Natural killer cell treated with Interleukin-12 subunit alpha and Interleukin-12 subunit beta and Interleukin-15 and Interleukin-18, amount 100 ng/mL, for 72 hours (primary cell): ENCODE data around the gene NEDD4. TPM values are rescaled to one million over a fixed set of nuclear protein-coding genes. Genes with fewer than 3 reads are reported as not detected.
"Not testable (repeated sequence)": the region's sequence is repeated elsewhere in the genome, so short reads cannot be mapped to it uniquely, and the experiment has no call there.

ENCODE experiments used
- ATAC-seq, 2 donors: fragments of 150-1000 bp; cut with Tn5 transposase in 1 of 2; sonication (Bioruptor Pico), chemical (Tn5 transposase) in 1 of 2; 2 replicates each; pipeline ENCODE4 v1.10.0; 2021
- DNase-seq: peaks from one replicate; pipeline ENCODE4 v3.0.0; 2022; ENCODE audit warnings: low spot score
- H3K27ac Mint-ChIP-seq, 2 donors: 1 replicate in 1 of 2; 2 replicates in 1 of 2; pipeline ENCODE4 v1.8.0; 2022; ENCODE audit warnings: mixed read lengths in 2 of 2, mild to moderate bottlenecking in 1 of 2, moderate library complexity in 1 of 2
- H3K27me3 Mint-ChIP-seq, 2 donors: 1 replicate in 1 of 2; 2 replicates in 1 of 2; pipeline ENCODE4 v1.8.0; 2022; ENCODE audit warnings: mixed read lengths in 2 of 2
- H3K36me3 Mint-ChIP-seq: one replicate; pipeline ENCODE4 v1.8.0; 2022; ENCODE audit warnings: mixed read lengths
- H3K4me1 Mint-ChIP-seq, 2 donors: 1 replicate in 1 of 2; 2 replicates in 1 of 2; pipeline ENCODE4 v1.8.0; 2022; ENCODE audit warnings: low read depth in 2 of 2, mixed read lengths in 2 of 2, mild to moderate bottlenecking in 1 of 2
- H3K4me3 Mint-ChIP-seq: one replicate; pipeline ENCODE4 v1.8.0; 2022; ENCODE audit warnings: mixed read lengths
- H3K9me3 Mint-ChIP-seq: 2 replicates; pipeline ENCODE4 v1.8.0; 2022; ENCODE audit warnings: mixed read lengths
- total RNA-seq, 2 donors: library from RNA; stranded (reverse); gene quantifications; one replicate each; pipeline ENCODE4 v1.2.3, GENCODE V29; 2022

NEDD4 gene
- total RNA-seq, 2 donors from 2014 or later = 14.9 to 22.7 TPM

DNA sequence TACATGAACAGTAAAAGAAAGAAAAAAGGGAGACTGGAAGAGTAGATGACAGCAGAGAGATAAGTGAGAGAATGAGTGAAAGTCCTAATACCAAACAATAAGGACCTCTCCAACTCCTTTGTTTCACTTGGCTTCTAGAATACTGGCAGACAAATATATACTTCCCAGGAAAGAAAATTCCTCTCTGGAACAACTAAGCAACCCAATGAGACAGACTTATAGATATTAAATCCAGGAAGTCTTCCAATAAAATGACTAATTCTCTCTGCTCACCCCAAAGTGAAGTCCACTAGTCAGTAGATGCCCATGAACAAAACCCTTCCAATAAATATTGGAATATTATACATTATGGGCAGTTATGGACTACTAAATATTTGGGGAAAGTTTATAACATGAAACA is 114.2 kb downstream of the NEDD4 start:
- Mint-ChIP-seq H3K27me3 (no peaks in the 10 kb centered on the region), H3K4me3 (no peak overlapping the region), H3K36me3 (no peaks in the 10 kb centered on the region), H3K9me3 (no peaks in the 10 kb centered on the region), H3K27ac (no peak overlapping the region), H3K4me1 (no peaks in the 10 kb centered on the region)
- no peak for DNase-seq
- ATAC-seq = no peak

DNA sequence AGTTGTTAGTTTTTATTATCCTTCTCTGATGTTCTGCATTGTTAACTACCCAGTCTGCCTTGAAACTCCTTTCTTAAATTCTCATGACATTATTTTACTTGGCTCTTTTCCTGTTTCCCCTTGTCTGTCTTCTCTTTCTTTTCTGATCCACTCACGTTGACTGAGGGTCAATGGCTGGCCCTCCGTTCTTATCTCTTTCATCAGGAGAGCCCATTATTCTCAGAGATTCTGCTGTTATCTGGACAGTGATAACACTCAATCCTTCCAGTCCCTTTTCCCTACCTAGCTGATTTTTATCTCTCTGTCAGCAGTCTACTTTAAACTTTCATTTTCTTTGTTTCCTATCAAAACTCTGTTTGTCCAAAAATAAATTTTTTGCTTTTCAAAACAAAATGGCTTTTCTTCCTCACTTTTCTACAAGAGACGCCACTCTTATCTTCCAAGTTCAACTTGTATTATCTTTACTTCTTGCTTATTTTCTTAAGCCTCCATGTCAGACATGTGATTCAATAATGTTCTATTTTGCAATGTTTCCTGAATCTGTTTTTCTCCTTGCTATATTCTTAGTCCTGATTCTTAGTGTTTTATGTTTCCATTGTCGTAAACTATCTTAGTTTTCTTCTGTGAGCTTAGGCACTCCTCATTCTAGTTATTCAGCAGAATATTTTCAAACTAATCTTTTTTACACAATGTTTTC is 120.2 kb downstream of the NEDD4 start:
- ATAC-seq (no peak), DNase-seq (no peak)
- H3K9me3 Mint-ChIP-seq = no peaks in the 10 kb centered on the region
- H3K36me3 Mint-ChIP-seq = no peaks in the 10 kb centered on the region
- H3K4me1 Mint-ChIP-seq = no peaks in the 10 kb centered on the region
- H3K4me3 Mint-ChIP-seq = no peak overlapping the region
- H3K27me3 Mint-ChIP-seq = no peaks in the 10 kb centered on the region
- no peak overlapping the region for H3K27ac Mint-ChIP-seq

DNA sequence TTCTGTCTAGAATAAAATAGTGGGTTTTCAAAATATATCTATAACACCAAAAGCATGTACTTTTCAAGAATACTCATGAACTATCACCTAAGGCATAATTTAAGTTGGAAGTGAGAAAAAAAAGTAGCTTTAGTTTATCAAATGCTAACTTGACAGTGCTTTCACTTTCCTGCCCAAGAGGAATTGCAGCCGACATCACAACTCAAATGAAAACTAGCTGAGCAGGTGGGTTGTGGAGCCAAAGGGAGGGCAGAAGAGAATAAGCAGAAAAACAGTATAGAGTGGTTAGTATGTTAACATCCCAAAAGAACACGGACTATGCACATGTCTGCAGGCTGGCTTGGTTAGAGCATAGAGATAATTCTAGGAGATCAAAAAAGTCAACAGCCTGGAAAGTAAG is 120.9 kb downstream of the NEDD4 start:
- ATAC-seq (no peak), DNase-seq (no peak)
- no peak overlapping the region for H3K4me3 Mint-ChIP-seq
- no peaks in the 10 kb centered on the region for H3K27me3 Mint-ChIP-seq
- no peaks in the 10 kb centered on the region for H3K36me3 Mint-ChIP-seq
- no peaks in the 10 kb centered on the region for H3K9me3 Mint-ChIP-seq
- no peaks in the 10 kb centered on the region for H3K4me1 Mint-ChIP-seq
- no peak overlapping the region for H3K27ac Mint-ChIP-seq

DNA sequence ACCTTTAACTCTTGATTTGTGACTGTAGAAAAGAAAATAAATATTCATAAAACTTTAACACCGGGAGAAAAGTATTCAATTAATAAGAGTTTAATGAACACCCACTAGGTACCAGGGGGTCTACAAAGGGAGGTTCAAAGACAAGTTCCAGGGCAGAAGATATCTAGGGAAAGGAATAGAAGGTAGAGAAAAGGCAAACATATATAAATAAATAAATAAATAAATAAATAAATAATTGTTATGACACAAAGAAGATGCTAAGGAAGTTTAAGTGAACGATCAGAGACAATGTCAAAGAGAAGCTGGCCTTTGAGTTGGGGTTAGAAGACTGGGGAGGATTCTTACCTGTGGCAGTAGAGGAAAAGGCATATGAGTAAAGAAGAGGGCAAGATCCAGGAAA is 123.8 kb downstream of the NEDD4 start:
- Mint-ChIP-seq H3K4me3 (no peak overlapping the region), H3K4me1 (no peaks in the 10 kb centered on the region), H3K9me3 (no peaks in the 10 kb centered on the region), H3K27ac (no peak overlapping the region), H3K27me3 (no peaks in the 10 kb centered on the region), H3K36me3 (no peaks in the 10 kb centered on the region)
- ATAC-seq = no peak
- no peak for DNase-seq

DNA sequence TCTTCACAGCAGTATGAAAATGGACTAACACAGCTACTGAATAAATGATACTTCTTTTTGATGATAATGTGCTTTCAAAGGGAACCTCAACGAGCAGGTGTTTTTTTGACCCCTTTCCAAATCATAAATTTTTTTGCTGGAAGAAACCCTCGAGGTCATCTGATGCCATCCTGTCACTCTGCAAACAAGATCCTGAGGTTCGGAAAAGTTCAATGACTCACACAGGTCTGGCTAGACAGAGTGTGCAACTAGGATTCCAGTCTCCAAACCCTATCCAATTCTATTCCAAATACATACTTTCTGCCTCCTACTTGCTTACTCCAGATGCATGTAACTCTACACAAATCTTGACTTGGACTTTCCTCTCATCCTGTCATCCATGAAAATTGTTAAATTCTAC is 124.7 kb downstream of the NEDD4 start:
- Mint-ChIP-seq H3K9me3 (no peaks in the 10 kb centered on the region), H3K36me3 (no peaks in the 10 kb centered on the region), H3K4me1 (no peaks in the 10 kb centered on the region), H3K27me3 (no peaks in the 10 kb centered on the region), H3K27ac (no peak overlapping the region), H3K4me3 (no peak overlapping the region)
- ATAC-seq (no peak), DNase-seq (no peak)

DNA sequence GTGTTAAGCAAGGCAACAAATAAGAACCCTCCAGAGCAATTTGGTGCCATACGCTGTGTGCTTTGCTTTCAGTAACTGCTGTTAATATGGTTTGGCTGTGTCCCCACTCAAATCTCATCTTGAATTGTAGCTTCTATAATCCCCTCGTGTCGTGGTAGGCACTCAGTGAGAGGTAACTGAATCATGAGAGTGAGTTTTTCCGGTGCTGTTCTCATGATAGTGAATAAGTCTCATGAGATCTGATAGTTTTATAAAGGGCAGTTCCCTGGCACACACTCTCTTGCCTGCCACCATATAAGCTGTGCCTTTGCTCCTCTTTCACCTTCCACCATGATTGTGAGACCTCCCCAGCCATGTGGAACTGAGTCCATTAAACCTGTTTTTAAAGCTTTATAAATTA is 125.1 kb downstream of the NEDD4 start:
- H3K9me3 Mint-ChIP-seq, H3K4me1 Mint-ChIP-seq, H3K4me3 Mint-ChIP-seq, H3K36me3 Mint-ChIP-seq, H3K27ac Mint-ChIP-seq, H3K27me3 Mint-ChIP-seq, DNase-seq, ATAC-seq: not testable (repeated sequence)

DNA sequence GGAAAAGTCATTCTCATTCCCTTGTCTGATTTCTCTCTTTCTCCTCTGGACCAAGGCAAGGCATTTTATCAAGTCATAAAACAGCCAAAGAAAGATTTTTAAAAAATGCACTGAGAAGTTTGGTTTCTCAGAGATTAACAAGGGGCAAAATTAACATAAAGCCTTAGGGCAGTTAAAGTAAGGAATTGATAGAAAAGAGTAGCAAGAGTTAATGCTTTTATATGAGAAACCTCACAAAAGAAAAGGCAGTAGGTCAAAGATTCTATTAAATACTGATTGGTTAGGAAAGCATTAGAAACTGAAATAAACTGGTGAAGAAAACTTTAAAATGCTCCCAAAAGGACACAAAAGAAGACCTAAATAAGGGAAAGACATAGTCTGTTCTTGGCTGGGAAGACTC is 129.5 kb downstream of the NEDD4 start:
- Mint-ChIP-seq H3K27ac (no peak overlapping the region), H3K4me1 (no peaks in the 10 kb centered on the region), H3K4me3 (no peak overlapping the region), H3K9me3 (no peaks in the 10 kb centered on the region), H3K27me3 (no peaks in the 10 kb centered on the region), H3K36me3 (peaks cover 7% of the 10 kb centered on the region)
- ATAC-seq (no peak), DNase-seq (no peak)

DNA sequence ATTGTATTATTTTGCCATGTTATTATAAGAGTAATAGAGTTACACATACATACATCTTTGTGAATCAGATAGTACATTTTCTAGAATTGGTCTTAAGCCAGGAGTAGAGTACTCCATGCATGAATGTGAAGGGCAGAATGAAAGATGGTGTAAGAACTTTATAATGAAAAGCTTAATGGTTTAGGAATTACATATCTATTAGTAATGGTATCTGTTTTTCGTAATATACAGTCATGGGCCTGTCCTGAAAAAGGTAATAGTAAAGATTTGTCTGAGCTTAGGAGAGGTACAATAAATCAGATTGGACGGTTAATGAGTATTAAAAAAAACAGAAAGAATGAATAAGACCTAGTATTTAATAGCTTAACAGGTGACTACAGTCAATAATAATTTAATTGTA is 132.3 kb downstream of the NEDD4 start:
- H3K4me3 Mint-ChIP-seq = no peak overlapping the region
- no peak for ATAC-seq

DNA sequence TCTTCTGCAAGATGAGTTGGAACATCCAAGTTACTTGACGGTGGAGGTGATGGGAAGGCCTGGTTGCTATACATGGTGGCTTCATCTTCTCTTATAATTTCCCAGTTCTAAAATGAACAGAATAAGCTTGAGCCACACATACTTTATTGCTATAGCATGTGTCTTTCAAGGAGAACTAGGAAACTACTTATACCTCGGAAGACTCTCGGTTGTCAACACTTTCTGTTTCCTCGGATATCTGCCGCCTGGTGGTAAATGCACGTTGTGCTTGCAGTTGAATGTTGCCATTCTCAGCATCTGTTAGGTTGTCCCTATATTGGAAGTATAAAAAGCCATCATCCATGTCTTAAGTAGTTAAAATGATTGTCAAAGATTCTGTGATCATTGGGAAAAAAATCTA is 132.9 kb downstream of the NEDD4 start:
- H3K9me3 Mint-ChIP-seq = no peaks in the 10 kb centered on the region

More for the DNA sequence above, 132.3 kb downstream of the NEDD4 start:
- no peak for DNase-seq
- Mint-ChIP-seq H3K27me3 (no peaks in the 10 kb centered on the region), H3K4me1 (no peaks in the 10 kb centered on the region), H3K36me3 (peaks cover 7% of the 10 kb centered on the region), H3K27ac (no peak overlapping the region), H3K9me3 (no peaks in the 10 kb centered on the region)

DNA sequence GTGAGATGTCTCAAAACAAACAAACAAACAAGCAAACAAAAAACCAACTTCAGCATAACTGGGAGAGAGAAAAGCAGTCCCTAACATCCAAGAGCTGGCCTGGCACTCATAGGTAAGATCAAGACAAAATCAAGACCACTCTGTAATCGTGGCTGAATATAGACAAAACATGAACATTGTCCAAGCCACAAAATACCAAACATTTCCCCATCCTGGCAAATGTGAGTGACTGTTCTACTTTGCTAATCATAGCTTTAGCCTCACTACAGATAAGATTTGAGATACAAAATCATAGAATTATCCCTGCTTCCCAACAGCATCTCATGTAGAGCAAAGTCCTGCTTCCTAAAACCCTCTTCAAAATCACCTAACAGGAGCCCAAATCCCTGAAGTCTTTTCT is 133.7 kb downstream of the NEDD4 start:
- H3K36me3 Mint-ChIP-seq = peaks cover 12% of the 10 kb centered on the region
- DNase-seq (no peak), ATAC-seq (no peak)
- no peaks in the 10 kb centered on the region for H3K27me3 Mint-ChIP-seq
- H3K9me3 Mint-ChIP-seq = no peaks in the 10 kb centered on the region
- no peaks in the 10 kb centered on the region for H3K4me1 Mint-ChIP-seq
- H3K4me3 Mint-ChIP-seq = no peak overlapping the region
- no peak overlapping the region for H3K27ac Mint-ChIP-seq

More for the DNA sequence above, 132.9 kb downstream of the NEDD4 start:
- peaks cover 7% of the 10 kb centered on the region for H3K36me3 Mint-ChIP-seq
- H3K4me1 Mint-ChIP-seq = no peaks in the 10 kb centered on the region
- H3K27ac Mint-ChIP-seq = no peak overlapping the region
- ATAC-seq = no peak
- no peaks in the 10 kb centered on the region for H3K27me3 Mint-ChIP-seq
- H3K4me3 Mint-ChIP-seq = no peak overlapping the region
- no peak for DNase-seq

DNA sequence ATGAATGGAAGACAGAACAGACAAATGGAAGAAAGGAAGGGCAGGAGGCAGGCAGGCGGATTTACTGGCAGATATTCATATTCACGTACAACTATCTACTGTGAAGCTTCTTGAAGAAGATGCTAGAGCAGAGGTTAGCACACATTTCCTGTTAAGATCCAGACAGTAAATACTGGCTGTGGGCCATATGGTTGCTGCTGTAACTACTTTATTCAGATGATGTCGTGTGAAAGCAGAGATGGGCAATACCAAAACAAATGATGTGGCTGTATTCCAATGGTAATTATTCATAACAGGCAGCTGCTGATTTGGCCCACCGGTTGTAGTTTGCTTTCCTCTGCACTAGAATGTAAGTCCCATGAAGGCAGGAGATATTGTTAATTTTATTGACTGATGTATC is 134.8 kb downstream of the NEDD4 start:
- Mint-ChIP-seq H3K4me1 (no peaks in the 10 kb centered on the region), H3K27ac (no peak overlapping the region), H3K27me3 (no peaks in the 10 kb centered on the region), H3K4me3 (no peak overlapping the region), H3K9me3 (no peaks in the 10 kb centered on the region), H3K36me3 (peaks cover 12% of the 10 kb centered on the region)
- ATAC-seq = no peak
- no peak for DNase-seq

DNA sequence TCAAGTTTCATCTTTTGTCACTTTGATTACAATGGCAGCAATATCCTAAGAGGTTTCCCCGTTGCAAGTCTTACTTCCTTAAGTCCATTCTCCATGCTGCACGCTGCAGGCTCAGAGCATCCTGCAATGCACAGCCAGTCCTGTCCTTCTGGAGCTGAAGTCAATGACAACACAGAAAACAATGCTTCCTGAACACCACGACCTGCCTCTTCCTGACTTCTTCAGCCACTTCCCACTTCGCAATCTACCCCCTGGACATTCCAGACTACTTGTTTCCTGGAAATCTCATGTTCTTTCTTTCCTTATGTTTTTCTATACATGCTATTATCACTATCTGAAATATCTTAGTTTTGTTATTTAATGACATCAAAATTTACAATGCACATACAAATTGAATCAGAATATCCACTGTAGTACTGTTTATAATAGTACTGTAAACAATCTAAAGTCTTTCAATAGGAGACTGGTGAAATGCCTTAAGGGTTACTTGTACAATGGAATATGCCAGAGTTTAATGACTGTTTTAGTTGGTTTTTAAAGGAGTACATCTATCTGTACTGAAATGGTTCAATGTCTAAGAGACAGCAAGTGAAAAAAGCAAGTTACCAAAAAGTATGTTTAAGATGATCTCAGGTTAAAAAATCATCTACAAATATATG is 136.8 kb downstream of the NEDD4 start:
- no peak for DNase-seq
- ATAC-seq = no peak
- Mint-ChIP-seq H3K27me3 (no peaks in the 10 kb centered on the region), H3K27ac (no peak overlapping the region), H3K36me3 (peaks cover 12% of the 10 kb centered on the region), H3K4me3 (no peak overlapping the region), H3K9me3 (no peaks in the 10 kb centered on the region), H3K4me1 (no peaks in the 10 kb centered on the region)

DNA sequence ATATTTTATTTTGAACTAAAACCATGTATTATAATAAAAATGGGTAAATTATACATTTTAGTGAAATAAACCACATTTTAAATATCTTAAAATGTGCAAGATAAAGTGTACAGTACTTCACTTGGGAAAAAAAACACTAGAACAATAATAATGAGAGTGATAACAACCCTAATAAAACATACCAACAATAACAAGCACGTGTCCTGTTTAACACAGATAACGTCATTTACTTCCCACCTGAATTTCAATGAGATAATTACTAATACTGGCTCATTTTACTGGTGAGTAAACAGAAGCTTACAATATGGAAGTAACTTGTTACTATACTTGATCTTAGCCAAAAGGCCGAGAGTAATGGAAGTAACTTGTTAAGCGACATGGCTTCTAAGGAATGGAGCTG is 140.3 kb downstream of the NEDD4 start:
- Mint-ChIP-seq H3K4me1 (no peaks in the 10 kb centered on the region), H3K36me3 (peaks cover 5% of the 10 kb centered on the region), H3K4me3 (no peak overlapping the region), H3K9me3 (no peaks in the 10 kb centered on the region), H3K27me3 (no peaks in the 10 kb centered on the region), H3K27ac (no peak overlapping the region)
- ATAC-seq (no peak), DNase-seq (no peak)

DNA sequence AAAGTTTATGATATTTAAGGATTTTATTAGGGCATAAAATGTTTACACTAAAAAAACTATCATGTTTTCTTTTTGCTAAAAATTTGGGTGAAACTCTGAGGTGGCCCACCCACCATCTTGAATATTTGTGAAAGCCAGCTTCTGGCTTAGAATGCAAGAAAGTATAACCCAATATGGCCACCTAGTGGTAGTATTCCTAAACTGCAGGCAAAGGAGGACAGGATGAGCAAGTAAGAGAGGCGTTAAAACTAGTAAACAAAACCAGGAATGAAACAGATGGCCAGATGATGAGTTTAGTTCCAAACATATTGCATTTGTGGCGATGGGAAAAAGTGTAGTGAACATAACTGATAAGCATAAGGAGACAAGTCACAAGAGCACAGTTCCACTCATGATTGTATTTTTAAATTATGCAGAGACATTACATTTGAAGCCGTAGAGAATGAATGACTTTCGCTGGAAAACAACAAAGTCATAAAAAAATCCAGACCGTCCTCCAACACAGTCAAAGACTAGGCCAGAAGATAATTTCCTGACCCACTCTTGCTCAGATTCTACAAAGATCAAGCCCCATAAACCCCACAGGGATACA is 147.2 kb downstream of the NEDD4 start:
- Mint-ChIP-seq H3K36me3 (no peaks in the 10 kb centered on the region), H3K4me1 (peaks cover 0 to 3% of the 10 kb centered on the region in 2 donors), H3K9me3 (no peaks in the 10 kb centered on the region), H3K27ac (no peak overlapping the region), H3K27me3 (no peaks in the 10 kb centered on the region), H3K4me3 (no peak overlapping the region)
- ATAC-seq (peak in 1 of 2 donors; percentile 65), DNase-seq (no peak)
